DND-41 (cell line): ENCODE data around the gene SPTBN4.

ENCODE experiments used
- ATAC-seq: fragments of 200-7000 bp; cut with Tn5 transposase; 3 replicates; pipeline ENCODE4 v1.9.1; 2021; ENCODE audit warnings: low read depth; ENCODE audit not compliant: insufficient read depth
- DNase-seq: peaks from one replicate; pipeline ENCODE4 v3.0.0-alpha.2; 2020
- H2AFZ ChIP-seq: 2 replicates; pipeline ENCODE4 v1.6.0; 2012; ENCODE audit warnings: low read depth, low read length
- H3K27ac ChIP-seq: 2 replicates; pipeline ENCODE4 v1.5.1; 2012; ENCODE audit warnings: low read length, inconsistent platforms
- H3K27me3 ChIP-seq: fragments of 200-600 bp; sonication (generic); 2 replicates; pipeline ENCODE4 v1.6.0; 2012; ENCODE audit warnings: low read length, mild to moderate bottlenecking, inconsistent platforms; ENCODE audit not compliant: insufficient read depth, poor library complexity
- H3K36me3 ChIP-seq: 2 replicates; pipeline ENCODE4 v1.5.1; 2012; ENCODE audit warnings: low read length, inconsistent platforms; ENCODE audit not compliant: insufficient read depth
- H3K4me1 ChIP-seq: 2 replicates; pipeline ENCODE4 v1.5.1; 2012; ENCODE audit warnings: mild to moderate bottlenecking, low read length; ENCODE audit not compliant: insufficient read depth
- H3K4me2 ChIP-seq: 2 replicates; pipeline ENCODE4 v1.6.0; 2012; ENCODE audit warnings: mild to moderate bottlenecking, moderate library complexity, low read length, inconsistent platforms; ENCODE audit not compliant: insufficient read depth
- H3K4me3 ChIP-seq, 2 experiments: fragments of 200-600 bp in 1 of 2; shearing (Covaris generic) in 1 of 2; 2 replicates each; pipeline ENCODE4 v1.5.1; 2012 to 2016; ENCODE audit warnings: inconsistent platforms in 2 of 2, low read length in 2 of 2, mild to moderate bottlenecking in 2 of 2, low read depth in 1 of 2, moderate library complexity in 1 of 2
- H3K79me2 ChIP-seq: 2 replicates; pipeline ENCODE4 v1.6.0; 2012; ENCODE audit warnings: low read length, inconsistent platforms; ENCODE audit not compliant: insufficient read depth
- H3K9ac ChIP-seq: 2 replicates; pipeline ENCODE4 v1.6.0; 2012; ENCODE audit warnings: low read depth, mild to moderate bottlenecking, inconsistent platforms, low read length, moderate library complexity
- H3K9me3 ChIP-seq: 2 replicates; pipeline ENCODE4 v1.5.1; 2012; ENCODE audit warnings: low read length, moderate library complexity, mild to moderate bottlenecking, inconsistent platforms; ENCODE audit not compliant: insufficient read depth, severe bottlenecking
- H4K20me1 ChIP-seq: 2 replicates; pipeline ENCODE4 v1.6.0; 2012; ENCODE audit warnings: low read length; ENCODE audit not compliant: insufficient read depth
- CTCF ChIP-seq: IDR thresholded peaks from 2 replicates; pipeline ENCODE4 v1.5.1; 2012; ENCODE audit warnings: borderline replicate concordance, low read length, moderate library complexity, mild to moderate bottlenecking; ENCODE audit not compliant: poor library complexity, severe bottlenecking; ENCODE audit errors: extremely low read depth
- EZH2 ChIP-seq: IDR thresholded peaks from 3 replicates; pipeline ENCODE4 v1.6.1; 2012; ENCODE audit warnings: borderline replicate concordance, low read depth, mild to moderate bottlenecking, moderate library complexity, low read length, inconsistent platforms; ENCODE audit not compliant: severe bottlenecking

The SPTBN4 gene

GRCh38 chr19:40419780-40420179 lies 47.0 kb upstream of the SPTBN4 start:
- H3K9me3 ChIP-seq = no peaks in the 10 kb centered on the region
- DNase-seq = no peak
- H2AFZ ChIP-seq = no peak overlapping the region
- no peak overlapping the region for H3K4me3 ChIP-seq
- no peak overlapping the region for H3K27ac ChIP-seq
- no peak for ATAC-seq
- no peaks in the 10 kb centered on the region for H3K27me3 ChIP-seq
- no peaks in the 10 kb centered on the region for H4K20me1 ChIP-seq
- H3K4me2 ChIP-seq = no peak overlapping the region
- H3K36me3 ChIP-seq = peaks cover 10% of the 10 kb centered on the region; the same call in 1 of the 2 replicates
- peaks cover 21% of the 10 kb centered on the region for H3K4me1 ChIP-seq
- no peak for TF ChIP-seq CTCF
- TF ChIP-seq EZH2 = no peak
- no peak overlapping the region for H3K9ac ChIP-seq
- H3K79me2 ChIP-seq = peaks cover 14% of the 10 kb centered on the region

DNA sequence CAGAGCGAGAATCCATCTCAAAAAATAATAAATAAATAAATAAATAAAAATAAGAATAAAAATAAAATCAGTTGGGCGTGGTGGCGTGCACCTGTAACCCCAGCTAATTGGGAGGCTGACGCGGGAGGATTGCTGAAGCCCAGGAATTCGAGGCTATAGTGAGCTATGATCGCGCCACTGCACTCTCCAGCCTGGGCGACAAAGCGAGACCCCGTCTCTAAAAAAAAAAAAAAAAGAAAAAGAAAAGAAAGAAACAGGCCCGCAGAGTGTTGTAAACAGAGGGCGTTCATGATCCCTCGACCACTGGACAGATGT lies 46.4 kb upstream of the SPTBN4 start:
- Histone ChIP-seq H2AFZ (peak overlapping the region; percentile 83), H3K9ac (peak overlapping the region; percentile 78), H3K4me1 (peaks cover 24% of the 10 kb centered on the region), H3K4me2 (peak overlapping the region; percentile 91), H3K36me3 (peaks cover 13% of the 10 kb centered on the region; the same call in 1 of the 2 replicates), H3K9me3 (no peaks in the 10 kb centered on the region), H3K4me3 (peak overlapping the region; percentile 27 to 61; a peak in 3 of 4 replicates), H4K20me1 (no peaks in the 10 kb centered on the region), H3K27ac (peak overlapping the region; percentile 78; the same call in 1 of the 2 replicates), H3K27me3 (no peaks in the 10 kb centered on the region), H3K79me2 (peaks cover 19% of the 10 kb centered on the region)
- no peak for DNase-seq
- no peak for ATAC-seq
- TF ChIP-seq CTCF = no peak
- TF ChIP-seq EZH2 = no peak

DNA sequence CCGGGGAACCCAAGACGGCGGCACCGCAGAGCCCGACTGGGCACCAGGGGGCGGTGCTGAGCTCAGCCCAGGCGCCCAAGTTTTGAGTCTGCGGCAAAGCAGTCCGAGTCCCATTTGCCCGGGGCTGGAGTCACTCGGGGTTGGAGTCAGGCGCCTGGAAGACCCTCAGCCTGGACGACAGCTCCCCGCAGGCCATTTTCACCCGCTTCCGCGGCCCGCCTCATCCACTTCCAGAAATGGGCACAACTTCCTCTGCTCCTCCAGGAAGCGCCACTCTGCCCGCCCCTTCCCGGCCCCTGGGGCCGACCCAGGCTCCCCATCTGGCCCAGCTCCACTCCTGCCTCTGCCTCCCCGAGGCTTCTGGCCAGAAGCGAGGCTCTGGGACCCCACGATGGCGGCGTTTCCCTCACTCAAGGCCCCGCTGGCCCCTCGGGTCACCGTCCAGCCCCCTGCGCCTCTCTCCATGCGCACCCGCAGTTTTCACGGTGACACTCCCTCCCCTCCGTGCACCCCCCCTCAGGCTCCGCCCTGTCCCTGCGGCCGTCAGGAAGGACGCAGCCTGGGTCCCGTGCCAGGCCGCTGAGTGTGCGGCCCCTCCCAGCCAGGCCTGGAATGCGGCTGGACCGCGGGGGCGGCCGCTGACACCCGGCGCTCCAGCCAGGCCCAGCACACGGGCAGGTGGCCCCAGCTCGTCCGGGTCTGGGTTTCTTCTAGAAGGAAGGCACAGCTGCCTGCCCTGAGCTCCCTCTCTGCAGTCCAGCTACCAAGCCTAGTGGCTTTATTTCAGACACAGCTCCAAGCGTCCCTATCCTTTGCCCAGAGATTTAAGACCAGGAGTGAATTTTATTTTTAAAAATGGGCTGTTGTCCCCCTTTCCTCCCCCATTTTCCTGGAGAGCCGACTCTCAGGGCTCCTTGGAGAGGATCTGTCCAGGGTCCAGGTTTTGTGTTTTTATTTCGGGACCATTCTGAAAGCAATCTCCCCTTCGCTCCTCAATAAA lies 45.7 kb upstream of the SPTBN4 start:
- H3K36me3 ChIP-seq = peaks cover 13% of the 10 kb centered on the region; the same call in 1 of the 2 replicates
- no peaks in the 10 kb centered on the region for H3K9me3 ChIP-seq
- peak overlapping the region; percentile 78 for H3K9ac ChIP-seq
- H3K79me2 ChIP-seq = peaks cover 19% of the 10 kb centered on the region
- H3K27ac ChIP-seq = peak overlapping the region; percentile 78
- TF ChIP-seq CTCF (peak; percentile 97), EZH2 (no peak)
- peak overlapping the region; percentile 83 for H2AFZ ChIP-seq
- peak overlapping the region; percentile 27 to 61; a peak in 3 of 4 replicates for H3K4me3 ChIP-seq
- H3K4me1 ChIP-seq = peaks cover 24% of the 10 kb centered on the region
- no peaks in the 10 kb centered on the region for H4K20me1 ChIP-seq
- peak; percentile 80 for DNase-seq
- H3K4me2 ChIP-seq = peak overlapping the region; percentile 91
- ATAC-seq = peak; percentile 57
- H3K27me3 ChIP-seq = no peaks in the 10 kb centered on the region
